Aorta (tissue), 5 donors: ENCODE measurements around the gene UBE2S. TPM values are rescaled to one million over a fixed set of nuclear protein-coding genes. Genes with fewer than 3 reads are reported as not detected.
A peak's percentile ranks its signal among the peaks of the same experiment; 100 is the strongest.
"Not testable (repeated sequence)": the region's sequence is repeated elsewhere in the genome, so short reads cannot be mapped to it uniquely, and the experiment has no call there.

ENCODE experiments used
- ATAC-seq: fragments of 200-7000 bp; cut with Tn5 transposase; one replicate; pipeline ENCODE4 v1.9.1; 2022; ENCODE audit warnings: moderate library complexity; ENCODE audit not compliant: low FRiP score
- DNase-seq, 2 donors: peaks; one replicate each; pipeline ENCODE4 v3.0.0-alpha.2; 2020
- H3K27ac ChIP-seq, 2 donors: one replicate each; pipeline ENCODE4 v1.5.1; 2013; ENCODE audit warnings: low read length in 2 of 2, mild to moderate bottlenecking in 2 of 2, moderate library complexity in 2 of 2, control low read depth in 1 of 2, inconsistent platforms in 1 of 2, low read depth in 1 of 2
- H3K27me3 ChIP-seq, 2 donors: one replicate each; pipeline ENCODE4 v1.6.1; 2013; ENCODE audit warnings: control low read depth in 1 of 2, low read length in 1 of 2, mild to moderate bottlenecking in 1 of 2, moderate library complexity in 1 of 2; ENCODE audit not compliant: insufficient read depth in 2 of 2, control insufficient read depth in 1 of 2
- H3K36me3 ChIP-seq, 2 donors: one replicate each; pipeline ENCODE4 v1.6.1; 2013; ENCODE audit warnings: control low read depth in 1 of 2, low read length in 1 of 2, mild to moderate bottlenecking in 1 of 2; ENCODE audit not compliant: insufficient read depth in 2 of 2, control insufficient read depth in 1 of 2
- H3K4me1 ChIP-seq, 2 donors: one replicate each; pipeline ENCODE4 v1.6.1; 2013; ENCODE audit warnings: low read length in 2 of 2, control low read depth in 1 of 2, mild to moderate bottlenecking in 1 of 2, moderate library complexity in 1 of 2; ENCODE audit not compliant: insufficient read depth in 2 of 2, control insufficient read depth in 1 of 2
- H3K4me3 ChIP-seq, 2 donors: one replicate each; pipeline ENCODE4 v1.5.1; 2013; ENCODE audit warnings: low read length in 2 of 2, control low read depth in 1 of 2, mild to moderate bottlenecking in 1 of 2
- H3K9me3 ChIP-seq: one replicate; pipeline ENCODE4 v1.6.1; 2013; ENCODE audit warnings: mild to moderate bottlenecking, low read length; ENCODE audit not compliant: control insufficient read depth
- WGBS, 2 donors: extraction: QIAGEN DNeasy Blood & Tissue Kit; methylation state at CpG; one replicate each; pipeline ENCODE4 v1.1.7; 2013; 5-methylcytosine and 5-hydroxymethylcytosine counted together
- intact Hi-C, 2 donors: fragments of 100-400 bp; cut with DNase I; formaldehyde crosslinking; loops; one replicate each; pipeline versions ENCODE4 v1.14.2 to v1.15.0; 2022
- long read RNA-seq, 2 donors: library from polyadenylated mRNA; unstranded; transcript quantifications; one replicate each; pipeline ENCODE4 v2.0.0, GENCODE V29; 2020 to 2021
- polyA plus RNA-seq, 2 donors: library from polyadenylated mRNA; stranded (reverse); fragments of 200-250 nt; gene quantifications; one replicate each; pipeline ENCODE4 v1.2.3, GENCODE V29; 2013
- total RNA-seq, 2 donors: library from RNA; stranded (reverse); fragmentation: NEBNext Ultra II Directional; extraction: Animal tissue kit (Norgen Biotek cat#: 25700); gene quantifications; one replicate each; pipeline ENCODE4 v1.2.1, GENCODE V29; 2021
- donor health status: healthy with polysubstance abuse.
- donor health status: Bipolar disorder and iron deficiency.
- donor health status: DM: no; HTN: no; CAD: no.
- donor health status: DM: no; HTN: no; CAD: no.
- donor health status: DM: yes; HTN: yes; CAD: no.

UBE2S gene
- total RNA-seq (10 to 100 TPM; 13.2 to 26.8 TPM), polyA plus RNA-seq (1 to 10 TPM; 7.0 to 8.4 TPM)
- long read RNA-seq, donor 1 = 0 reads
- long read RNA-seq, donor 2, transcript UBE2S-201 (4 exons, 2,548 nt) = major isoform, 25 of 25 reads
- long read RNA-seq, donor 2, partial matches to known transcripts = 0 of 25 reads
- long read RNA-seq, donor 2, other reads (novel, unspliced or antisense) = 0 of 25 reads

DNA sequence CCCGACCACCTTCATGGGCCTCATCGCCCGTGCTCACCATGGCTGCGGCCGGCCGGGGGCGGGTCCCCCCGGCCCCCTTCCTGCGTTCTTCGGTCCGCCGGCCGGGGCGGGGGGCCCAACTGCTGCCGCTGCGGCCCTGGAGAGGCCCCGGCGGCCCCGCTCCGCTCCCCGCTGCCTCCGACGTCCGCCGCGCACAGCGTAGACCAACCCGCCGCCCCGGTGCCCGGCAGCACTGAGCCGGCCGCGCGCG is at the start of gene UBE2S:
Gene UBE2S (minus strand): TSS at position 239 of the 250 bp plus-strand sequence. CDS start 199 bp downstream, at position 40.
- 2 to 3% methylated on average over 36 of the region's 36 CpGs for WGBS, 2 donors
- not testable (repeated sequence) for ATAC-seq, H3K4me1 ChIP-seq, H3K9me3 ChIP-seq, DNase-seq, H3K27me3 ChIP-seq, H3K36me3 ChIP-seq
- Histone ChIP-seq H3K27ac (peak within 1 kb of the TSS; percentile 24 to 81), H3K4me3 (peak within 1 kb of the TSS; percentile 40 to 58)
- intact Hi-C loops = loop anchor here in 1 of 2 donors (1.0 kb wide), 1 partner anchor 22 kb away; the partner anchor contains the start of gene RPL28

- no peaks in the 10 kb centered on the region for H3K4me1 ChIP-seq
- DNase-seq = no peak
- intact Hi-C loops = no loop called here
Observed at GRCh38 chr19:55456347-55456746, 48.8 kb upstream of the UBE2S start.

DNA sequence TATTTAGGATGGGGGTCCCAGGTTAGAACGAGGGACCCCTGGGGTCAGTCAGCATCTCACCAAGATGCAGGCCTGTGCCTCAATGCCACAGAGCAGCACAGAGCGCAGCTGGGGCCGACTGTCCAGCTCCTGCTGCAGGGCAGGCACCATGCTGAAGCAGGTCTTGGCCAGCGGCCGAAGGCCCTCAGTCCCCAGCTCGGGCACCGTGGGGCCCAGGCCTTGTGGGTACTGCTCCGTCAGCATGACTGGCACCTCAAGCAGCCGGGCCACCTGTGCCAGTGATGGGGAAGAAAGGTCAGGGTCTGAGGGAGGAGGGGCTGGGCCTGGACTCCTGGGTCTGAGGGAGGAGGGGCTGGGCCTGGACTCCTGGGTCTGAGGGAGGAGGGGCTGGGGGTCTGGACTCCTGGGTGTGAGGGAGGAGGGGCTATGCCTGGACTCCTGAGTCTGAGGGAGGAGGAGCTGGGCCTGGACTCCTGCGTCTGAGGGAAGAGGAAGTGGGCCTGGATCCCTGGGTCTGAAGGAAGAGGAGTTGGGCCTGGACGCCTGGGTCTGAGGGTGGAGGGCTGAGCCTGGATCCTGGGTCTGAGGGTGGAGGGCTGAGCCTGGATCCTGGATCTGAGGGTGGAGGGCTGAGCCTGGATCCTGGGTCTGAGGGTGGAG is 48.1 kb upstream of the UBE2S start:
- intact Hi-C loops = no loop called here
- WGBS, 2 donors = 91% methylated on average over 11 of the region's 11 CpGs
- no peak overlapping the region for H3K4me3 ChIP-seq
- no peak overlapping the region for H3K27ac ChIP-seq
- no peak for ATAC-seq
- H3K9me3 ChIP-seq = no peaks in the 10 kb centered on the region
- DNase-seq = no peak
- no peaks in the 10 kb centered on the region for H3K36me3 ChIP-seq
- H3K27me3 ChIP-seq = no peaks in the 10 kb centered on the region
- no peaks in the 10 kb centered on the region for H3K4me1 ChIP-seq

More at GRCh38 chr19:55456347-55456746, 48.8 kb upstream of the UBE2S start:
- no peak for ATAC-seq
- H3K9me3 ChIP-seq = no peaks in the 10 kb centered on the region
- no peak overlapping the region for H3K27ac ChIP-seq
- H3K27me3 ChIP-seq = no peaks in the 10 kb centered on the region
- no peak overlapping the region for H3K4me3 ChIP-seq
- 89 to 90% methylated on average over 14 of the region's 14 CpGs for WGBS, 2 donors
- H3K36me3 ChIP-seq = no peaks in the 10 kb centered on the region

GRCh38 chr19:55454787-55455243 is 47.2 kb upstream of the UBE2S start:
- intact Hi-C loops = no loop called here
- WGBS, 2 donors = 80 to 85% methylated on average over 14 of the region's 14 CpGs
- no peak overlapping the region for H3K27ac ChIP-seq
- no peak for ATAC-seq
- no peaks in the 10 kb centered on the region for H3K9me3 ChIP-seq
- H3K27me3 ChIP-seq = no peaks in the 10 kb centered on the region
- no peaks in the 10 kb centered on the region for H3K36me3 ChIP-seq
- no peaks in the 10 kb centered on the region for H3K4me1 ChIP-seq
- H3K4me3 ChIP-seq = no peak overlapping the region
- no peak for DNase-seq

DNA sequence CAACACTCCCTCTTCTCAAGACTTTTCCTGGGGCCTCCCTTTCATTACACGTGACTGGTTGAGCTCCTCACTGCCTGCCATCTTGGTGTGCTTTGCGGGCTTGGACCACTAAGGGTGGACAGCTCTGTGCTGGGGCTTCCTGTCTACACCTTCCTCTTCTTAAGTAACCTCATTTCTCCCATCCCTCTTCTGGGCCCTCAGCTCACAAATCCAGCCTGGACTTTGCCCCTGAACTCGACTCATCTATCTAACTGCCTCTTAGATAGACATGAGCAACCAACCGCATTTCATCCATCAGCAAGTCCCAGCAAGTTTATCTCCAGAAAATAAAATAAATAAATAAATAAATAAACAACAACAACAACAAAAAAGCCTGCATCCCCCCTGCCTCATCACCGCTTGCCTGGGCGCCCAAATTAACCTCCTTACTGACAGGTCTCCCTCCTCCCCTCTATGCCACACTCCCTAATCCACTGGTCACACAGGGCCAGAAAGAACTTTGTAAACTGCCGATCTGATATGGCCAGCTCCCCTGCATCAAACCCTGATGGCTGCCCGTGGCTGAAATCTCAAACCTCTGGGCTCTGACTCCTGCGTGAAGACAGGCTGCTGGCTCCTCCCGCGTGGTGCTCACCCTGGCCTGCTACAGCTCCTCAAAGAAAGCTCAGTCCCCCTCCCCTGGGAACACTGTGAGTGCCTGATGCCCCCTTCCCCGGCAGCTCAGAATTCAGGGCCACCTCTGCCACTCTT is 46.1 kb upstream of the UBE2S start:
- Histone ChIP-seq H3K9me3 (no peaks in the 10 kb centered on the region), H3K4me3 (no peak overlapping the region), H3K27ac (no peak overlapping the region), H3K27me3 (no peaks in the 10 kb centered on the region), H3K36me3 (no peaks in the 10 kb centered on the region), H3K4me1 (no peaks in the 10 kb centered on the region)
- ATAC-seq (no peak), DNase-seq (no peak)
- intact Hi-C loops = no loop called here
- 93% methylated on average over 12 of the region's 12 CpGs for WGBS, 2 donors

DNA sequence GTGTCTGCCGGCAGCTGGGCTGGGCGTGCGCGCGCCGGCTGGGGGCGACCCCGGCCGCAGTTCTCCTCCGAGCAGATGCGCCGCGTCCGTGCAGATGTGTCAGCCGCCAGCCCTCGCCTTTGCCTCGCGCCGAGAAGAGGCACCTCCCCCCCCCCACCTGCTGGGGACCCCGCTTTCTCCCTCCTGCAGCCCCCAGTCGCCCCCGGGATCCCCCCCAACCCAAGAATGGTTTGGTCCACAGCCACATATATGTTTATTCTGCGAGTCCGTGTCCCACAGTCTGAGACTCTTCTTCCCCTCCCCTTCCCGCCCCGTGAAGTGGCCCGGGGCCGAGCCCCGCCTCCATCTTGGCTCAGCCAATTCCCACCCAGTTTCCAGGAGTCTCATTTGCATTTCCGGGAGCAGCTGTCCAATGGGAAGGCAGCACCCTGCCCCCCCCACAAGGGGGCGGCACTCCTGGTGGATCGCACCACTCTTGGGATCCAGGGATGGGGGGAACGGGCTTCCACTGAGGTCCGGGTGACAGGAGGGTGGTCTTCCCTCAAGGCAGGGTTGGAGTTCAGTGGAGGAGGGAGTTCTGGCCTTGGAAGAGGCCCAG is 45.3 kb upstream of the UBE2S start:
- WGBS, 2 donors = 12 to 15% methylated on average over 24 to 34 of the region's 34 CpGs

DNA sequence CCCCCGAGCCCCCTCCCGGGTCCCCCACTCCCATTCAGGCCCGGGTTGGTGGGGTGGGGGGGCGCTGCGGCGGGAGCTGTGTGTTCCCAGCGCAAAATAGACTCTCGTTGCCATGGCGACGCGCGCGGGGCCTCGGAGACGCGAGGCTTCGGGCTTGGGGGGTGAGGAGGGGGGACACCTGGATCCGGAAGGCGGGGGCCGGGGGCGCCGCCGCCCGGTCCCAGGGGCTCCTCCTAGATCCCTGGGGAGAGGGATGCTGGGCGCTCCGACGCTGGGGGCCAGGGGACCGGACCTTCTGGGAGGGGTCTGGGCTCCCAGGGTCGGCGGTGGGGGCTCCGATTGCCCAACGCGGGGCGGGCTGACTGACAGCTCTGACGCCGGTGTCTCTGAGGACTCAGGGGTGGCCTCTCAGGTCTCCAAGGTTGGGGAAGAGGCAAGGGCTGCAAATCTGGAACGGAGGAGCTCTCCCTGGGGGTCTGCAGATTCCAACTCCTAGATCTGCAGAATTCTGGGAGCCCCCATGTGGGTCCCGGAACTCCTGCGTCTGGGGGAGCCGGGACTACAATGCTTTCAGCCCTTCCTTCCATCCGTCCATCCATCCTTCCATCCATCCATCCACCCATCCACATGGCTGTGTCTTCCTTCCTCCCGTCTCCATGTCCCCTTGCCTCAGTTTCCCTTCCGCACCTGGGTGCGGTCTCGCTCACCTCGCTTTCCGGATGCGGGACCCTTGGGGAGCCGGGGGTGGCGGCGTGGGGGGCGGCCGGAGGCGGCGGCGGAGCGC is 44.6 kb upstream of the UBE2S start:
- WGBS, 2 donors = 3% methylated on average over 48 to 57 of the region's 57 CpGs
- intact Hi-C loops = no loop called here
- H3K27me3 ChIP-seq = no peaks in the 10 kb centered on the region
- no peaks in the 10 kb centered on the region for H3K4me1 ChIP-seq
- DNase-seq (no peak), ATAC-seq (no peak)
- no peaks in the 10 kb centered on the region for H3K9me3 ChIP-seq
- H3K4me3 ChIP-seq = no peak overlapping the region
- H3K27ac ChIP-seq = no peak overlapping the region
- H3K36me3 ChIP-seq = no peaks in the 10 kb centered on the region

More for the DNA sequence above, 45.3 kb upstream of the UBE2S start:
- Histone ChIP-seq H3K27ac (no peak overlapping the region), H3K27me3 (no peaks in the 10 kb centered on the region), H3K4me1 (no peaks in the 10 kb centered on the region), H3K4me3 (no peak overlapping the region), H3K36me3 (no peaks in the 10 kb centered on the region), H3K9me3 (no peaks in the 10 kb centered on the region)
- intact Hi-C loops = no loop called here
- ATAC-seq (peak; percentile 70), DNase-seq (peak in 1 of 2 donors; percentile 90)

DNA sequence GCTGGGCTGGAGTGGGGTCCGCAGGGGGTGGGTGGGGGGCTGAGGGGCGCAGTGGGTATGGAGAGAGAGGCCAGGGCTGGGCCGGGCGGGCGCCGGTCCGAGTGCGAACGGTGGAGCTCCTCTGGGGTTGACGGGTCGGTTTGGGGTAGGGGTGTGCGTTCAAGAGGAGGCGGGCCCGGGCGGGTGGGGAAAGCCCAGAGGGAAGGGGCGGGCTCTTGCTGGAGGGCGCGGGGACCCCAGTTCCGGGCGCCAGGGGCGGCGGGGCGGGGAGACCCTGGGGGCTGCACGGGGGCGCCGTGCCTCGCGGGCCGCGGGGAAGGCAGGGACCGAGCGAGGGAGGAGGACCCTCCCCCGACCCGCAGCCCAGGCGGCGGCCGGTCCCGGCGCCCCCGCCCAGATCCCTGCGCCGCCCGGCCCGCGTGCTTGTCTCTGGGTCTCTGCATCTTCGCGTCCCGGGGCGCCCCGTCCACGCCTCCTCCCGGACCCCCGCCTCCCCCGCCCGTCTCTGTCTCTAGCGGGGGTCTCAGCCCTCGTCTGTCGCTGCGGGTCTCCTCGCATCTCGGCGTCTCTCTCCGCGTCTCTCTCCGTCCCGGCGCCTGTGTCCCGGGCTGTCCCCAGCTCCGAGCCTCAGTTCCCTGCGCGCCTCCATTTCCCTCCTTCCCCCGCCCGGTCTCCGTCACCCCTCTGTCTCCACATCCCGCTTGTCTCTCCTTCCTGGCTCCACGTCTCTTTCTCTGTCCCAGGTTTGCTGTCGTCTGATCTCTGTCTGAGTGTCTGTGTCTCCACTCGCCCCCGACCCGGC is 43.8 kb upstream of the UBE2S start:
- no peaks in the 10 kb centered on the region for H3K9me3 ChIP-seq
- intact Hi-C loops = no loop called here
- DNase-seq (no peak), ATAC-seq (no peak)
- no peaks in the 10 kb centered on the region for H3K27me3 ChIP-seq
- H3K36me3 ChIP-seq = no peaks in the 10 kb centered on the region
- no peak overlapping the region for H3K27ac ChIP-seq
- no peaks in the 10 kb centered on the region for H3K4me1 ChIP-seq
- WGBS, 2 donors = 1 to 3% methylated on average over 30 to 80 of the region's 80 CpGs
- H3K4me3 ChIP-seq = no peak overlapping the region
